Amniotic stem cell (primary cell): ENCODE measurements around the gene PCDHGB1.
"Not testable (repeated sequence)": the region's sequence is repeated elsewhere in the genome, so short reads cannot be mapped to it uniquely, and the experiment has no call there.

Experiments used
- DNase-seq: peaks from one replicate; lab custom pipeline; 2025; lab: John Stamatoyannopoulos, UW

The PCDHGB1 gene

GRCh38 chr5:141349917-141350619, at the start of gene PCDHGB1:
PCDHGB1 (plus strand) TSS chr5:141350099; CDS start chr5:141350261, 162 bp downstream.
- peak; percentile 13 for DNase-seq

DNA sequence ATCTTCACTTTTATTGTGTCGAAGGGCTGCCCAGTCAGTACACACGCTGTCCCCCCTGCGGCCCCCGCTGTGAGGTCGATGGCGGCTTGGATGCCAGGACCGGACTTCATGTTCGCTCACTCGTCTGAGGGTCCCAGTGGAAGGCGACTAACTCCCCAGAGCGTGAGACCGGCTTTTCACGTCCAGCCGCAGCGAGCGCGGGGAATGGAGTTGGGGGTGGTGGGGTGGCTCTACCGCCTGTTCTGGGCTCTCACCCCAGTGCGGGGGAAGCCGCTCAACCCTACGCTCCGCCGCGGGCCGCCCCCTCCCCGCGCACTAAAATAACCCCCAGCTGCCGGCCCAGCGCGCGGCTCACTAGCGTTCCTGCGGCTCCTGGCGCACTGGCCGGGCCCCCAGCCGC, 46.1 kb upstream of the PCDHGB1 start, which contains the start of gene SLC25A2:
SLC25A2 (minus strand) TSS at position 294 of the 400 bp plus-strand sequence; CDS start at position 110, 184 bp downstream.
- DNase-seq, result no peak

DNA sequence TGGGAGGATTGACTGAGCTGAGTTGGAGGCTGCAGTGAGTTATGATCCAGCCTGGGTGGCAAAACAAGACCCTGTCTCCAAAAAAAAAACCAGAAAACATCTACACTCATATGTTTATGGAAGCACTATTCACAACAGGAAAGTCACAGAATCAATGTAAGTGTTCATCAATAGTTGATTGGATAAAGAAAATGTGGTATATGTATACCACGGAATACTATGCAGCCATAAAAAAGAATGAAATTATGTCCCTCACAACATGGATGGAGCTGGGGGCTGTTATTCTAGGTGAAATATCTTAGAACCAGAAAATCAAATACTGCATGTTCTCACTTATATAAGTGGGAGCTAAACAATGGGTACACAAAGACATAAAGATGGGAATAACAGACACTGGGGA, 43.3 kb upstream of the PCDHGB1 start:
- no peak for DNase-seq

- DNase-seq, result no peak
Observed at GRCh38 chr5:141313711-141314110, 36.2 kb upstream of the PCDHGB1 start.

- DNase-seq, result not testable (repeated sequence)
Observed at GRCh38 chr5:141316963-141317362, 32.9 kb upstream of the PCDHGB1 start.

DNA sequence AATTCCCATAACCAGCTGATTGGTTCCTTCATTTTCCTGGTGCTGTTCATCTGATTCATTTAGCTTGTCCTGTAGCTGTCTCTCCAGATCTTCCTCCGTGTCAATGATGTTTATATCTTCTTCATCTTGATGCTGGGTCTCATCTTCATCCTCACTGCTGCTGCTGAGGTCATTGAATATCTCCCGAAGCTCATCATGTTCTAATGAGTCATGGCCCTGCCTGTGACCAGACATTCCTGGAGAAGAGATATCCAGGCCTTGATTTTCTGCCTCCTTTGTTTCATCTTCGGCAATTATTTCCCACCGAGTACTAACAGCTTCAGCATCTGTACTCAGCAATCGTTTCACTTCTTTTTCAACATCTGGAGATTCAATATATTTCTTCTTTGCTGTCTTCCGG, 30.7 kb upstream of the PCDHGB1 start:
- DNase-seq, result no peak

DNA sequence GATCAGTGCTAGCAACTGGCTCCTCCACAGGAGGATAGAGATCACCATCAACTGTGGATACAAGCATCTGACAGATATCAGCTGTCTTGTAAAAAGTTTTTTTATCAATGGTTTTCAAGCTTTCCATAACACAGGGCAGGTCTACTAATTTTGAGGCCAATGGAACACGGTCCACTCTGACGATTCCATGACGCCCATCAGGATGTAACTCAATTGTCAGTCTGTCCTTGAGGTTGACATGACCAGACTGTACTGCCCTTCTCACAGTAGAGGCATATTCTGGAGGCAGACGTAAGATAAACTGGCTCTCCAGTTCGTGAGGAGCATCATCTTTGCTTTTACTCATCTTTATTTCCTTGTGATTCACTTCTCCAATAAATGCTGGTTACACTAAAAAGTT, 30.2 kb upstream of the PCDHGB1 start:
- no peak for DNase-seq

- peak; percentile 67 for DNase-seq
Observed at GRCh38 chr5:141320225-141321169, 29.4 kb upstream of the PCDHGB1 start, which contains the start of gene TAF7. TAF7 (minus strand) TSS chr5:141320784; CDS start chr5:141320044, 740 bp downstream.

GRCh38 chr5:141322261-141322660, 27.6 kb upstream of the PCDHGB1 start:
- no peak for DNase-seq

DNA sequence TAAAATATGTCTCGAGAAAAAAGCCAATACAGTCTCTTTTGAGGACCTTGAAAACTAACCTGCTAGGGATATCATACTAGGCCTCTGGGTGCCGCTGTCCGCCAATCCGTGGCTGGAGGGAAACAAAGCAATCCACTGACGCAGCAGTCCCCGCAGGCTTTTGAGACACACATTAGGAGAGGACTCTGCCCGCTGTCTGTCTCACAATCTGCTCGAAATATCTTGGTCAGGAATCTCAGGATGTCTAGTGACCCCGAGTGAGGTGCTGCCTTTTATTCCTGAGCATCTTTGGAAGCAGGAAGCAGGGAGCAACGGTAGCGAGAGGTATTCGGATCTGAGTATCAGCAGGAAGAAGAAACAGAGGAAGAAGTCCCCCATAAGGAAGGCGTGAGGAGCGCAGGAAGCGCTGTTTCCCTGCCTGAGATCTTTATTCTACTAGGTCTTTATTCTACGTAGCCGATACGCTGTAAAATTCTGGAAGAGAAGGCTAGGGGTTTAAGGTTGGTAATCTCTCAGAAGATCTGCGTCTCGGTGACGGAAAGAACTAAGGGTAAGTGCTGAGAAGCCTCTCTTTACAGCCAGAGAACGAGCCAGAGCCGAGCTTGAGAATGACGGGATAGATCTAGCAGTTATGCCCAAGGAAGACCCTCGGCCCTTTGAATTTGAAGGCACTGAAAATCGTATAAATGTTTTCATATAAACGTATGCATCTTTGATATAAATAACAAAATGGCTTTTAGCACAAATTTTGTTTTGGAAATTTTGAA, 23.6 kb upstream of the PCDHGB1 start:
- DNase-seq, result peak; percentile 23

DNA sequence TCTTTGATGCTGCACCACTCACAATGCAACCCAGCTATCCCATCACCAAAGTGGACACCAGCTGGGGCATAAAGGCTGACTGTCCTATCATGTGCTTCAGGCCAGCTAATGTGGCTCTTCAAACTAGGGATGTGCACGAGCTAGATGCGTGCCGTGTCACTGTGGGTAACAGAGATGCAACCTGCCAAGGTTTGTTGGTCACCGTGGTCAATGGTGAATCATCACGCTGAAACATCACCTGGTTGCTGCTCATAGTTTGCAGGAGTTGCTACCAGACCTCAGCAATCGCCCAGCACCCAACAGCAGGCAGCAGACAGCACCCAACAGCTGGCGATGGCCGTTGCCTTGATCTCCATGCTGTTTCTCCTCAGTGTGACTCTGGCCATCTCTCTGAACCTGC, 21.7 kb upstream of the PCDHGB1 start:
- no peak for DNase-seq

DNA sequence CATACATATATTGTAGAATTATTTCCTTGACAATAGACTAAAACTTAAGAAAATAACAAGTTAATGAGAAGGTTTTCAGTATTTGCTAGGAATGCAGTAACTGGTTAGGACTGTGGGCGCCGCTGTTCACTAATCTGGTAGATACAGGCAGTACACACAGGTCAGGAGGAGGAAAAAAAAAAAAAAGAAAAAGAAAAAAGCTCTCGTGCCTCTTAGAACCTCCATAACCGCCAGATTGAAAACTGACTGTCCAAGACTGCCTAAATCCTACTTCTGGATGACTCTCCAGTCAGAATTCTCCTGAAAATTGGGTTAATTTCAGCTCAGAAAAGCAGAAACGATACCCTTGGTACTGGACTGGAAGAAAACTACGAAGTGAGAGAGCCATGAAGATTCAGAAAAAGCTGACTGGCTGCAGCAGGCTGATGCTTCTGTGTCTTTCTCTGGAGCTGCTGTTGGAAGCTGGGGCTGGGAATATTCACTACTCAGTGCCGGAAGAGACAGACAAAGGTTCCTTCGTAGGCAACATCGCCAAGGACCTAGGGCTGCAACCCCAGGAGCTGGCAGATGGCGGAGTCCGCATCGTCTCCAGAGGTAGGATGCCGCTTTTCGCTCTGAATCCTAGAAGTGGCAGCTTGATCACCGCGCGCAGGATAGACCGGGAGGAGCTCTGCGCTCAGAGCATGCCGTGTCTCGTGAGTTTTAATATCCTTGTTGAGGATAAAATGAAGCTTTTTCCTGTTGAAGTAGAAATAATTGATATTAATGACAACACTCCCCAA, 19.4 kb upstream of the PCDHGB1 start, which contains the start of gene PCDHGA1:
PCDHGA1 (plus strand) TSS at position 216 of the 782 bp plus-strand sequence.
- peak; percentile 2 for DNase-seq

- DNase-seq, result not testable (repeated sequence)
Observed at GRCh38 chr5:141332571-141332970, 17.3 kb upstream of the PCDHGB1 start.

- no peak for DNase-seq
Observed at GRCh38 chr5:141338538-141339306, 11.2 kb upstream of the PCDHGB1 start, which contains the start of gene PCDHGA2. PCDHGA2 (plus strand) TSS chr5:141338760.

GRCh38 chr5:141340781-141341354, 9.0 kb upstream of the PCDHGB1 start:
- DNase-seq, result not testable (repeated sequence)

GRCh38 chr5:141342773-141343172, 7.1 kb upstream of the PCDHGB1 start:
- DNase-seq, result no peak

GRCh38 chr5:141343242-141343952, 6.5 kb upstream of the PCDHGB1 start, which contains the start of gene PCDHGA3:
PCDHGA3 (plus strand) TSS chr5:141343829; CDS start chr5:141344034, 205 bp downstream.
- no peak for DNase-seq

- no peak for DNase-seq
Observed at GRCh38 chr5:141343953-141344463, 5.9 kb upstream of the PCDHGB1 start.

- no peak for DNase-seq
Observed at GRCh38 chr5:141345327-141345726, 4.6 kb upstream of the PCDHGB1 start.
